HG03469 (cell line): ENCODE results near the gene GCM1.
"Not testable (repeated sequence)": the region's sequence is repeated elsewhere in the genome, so short reads cannot be mapped to it uniquely, and the experiment has no call there.

Experiments
- ATAC-seq: cut with Tn5 transposase; IDR thresholded peaks from one replicate; pipeline ENCODE4 v1.9.1; 2021; ENCODE audit warnings: mild to moderate bottlenecking, moderate library complexity, moderate number of reproducible peaks; ENCODE audit not compliant: unreplicated experiment

The GCM1 gene, protein sequence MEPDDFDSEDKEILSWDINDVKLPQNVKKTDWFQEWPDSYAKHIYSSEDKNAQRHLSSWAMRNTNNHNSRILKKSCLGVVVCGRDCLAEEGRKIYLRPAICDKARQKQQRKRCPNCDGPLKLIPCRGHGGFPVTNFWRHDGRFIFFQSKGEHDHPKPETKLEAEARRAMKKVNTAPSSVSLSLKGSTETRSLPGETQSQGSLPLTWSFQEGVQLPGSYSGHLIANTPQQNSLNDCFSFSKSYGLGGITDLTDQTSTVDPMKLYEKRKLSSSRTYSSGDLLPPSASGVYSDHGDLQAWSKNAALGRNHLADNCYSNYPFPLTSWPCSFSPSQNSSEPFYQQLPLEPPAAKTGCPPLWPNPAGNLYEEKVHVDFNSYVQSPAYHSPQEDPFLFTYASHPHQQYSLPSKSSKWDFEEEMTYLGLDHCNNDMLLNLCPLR

DNA sequence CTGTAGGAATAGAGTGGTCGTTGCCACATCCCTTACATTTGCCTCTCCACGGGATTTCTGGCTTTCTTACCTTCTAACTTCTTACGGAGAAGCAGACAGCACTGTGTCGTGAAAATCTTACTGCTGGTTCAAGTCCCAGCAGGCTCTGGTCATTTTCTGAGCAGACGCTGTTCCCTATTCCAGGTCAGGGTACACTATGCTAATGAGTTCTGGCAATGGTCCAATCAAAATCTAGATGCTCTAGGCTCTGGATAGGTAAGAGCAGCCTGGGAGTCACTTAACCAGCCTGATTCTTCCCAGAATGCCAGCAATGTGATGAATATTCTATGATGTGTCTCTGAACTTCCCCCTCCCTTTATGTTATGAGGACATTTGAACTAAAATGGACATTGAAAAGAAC, at the start of gene GCM1:
TSS of gene GCM1 (minus strand) at position 158 of the 400 bp plus-strand sequence. CDS start 3,209 bp downstream, outside the sequence.
- ATAC-seq, result no peak

DNA sequence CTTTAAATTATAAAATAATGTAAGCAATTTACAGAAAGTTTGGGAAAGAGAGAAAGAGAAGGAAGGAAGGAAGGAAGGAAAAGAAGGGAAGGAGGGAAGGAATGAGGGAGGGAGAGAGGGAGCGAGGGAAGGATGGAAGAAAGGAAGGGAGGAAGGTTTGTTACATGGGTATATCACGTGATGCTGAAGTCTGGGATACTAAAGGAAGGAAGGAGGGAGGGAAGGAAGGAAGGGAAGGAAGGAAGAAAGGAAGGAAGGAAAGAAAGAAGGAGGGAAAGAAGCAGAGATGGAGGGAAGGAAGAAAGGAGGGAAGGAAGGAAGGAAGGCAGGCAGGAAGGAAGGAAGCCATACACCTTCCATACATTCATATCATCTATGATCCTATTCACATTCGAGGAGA, 48.9 kb upstream of the GCM1 start:
- no peak for ATAC-seq

DNA sequence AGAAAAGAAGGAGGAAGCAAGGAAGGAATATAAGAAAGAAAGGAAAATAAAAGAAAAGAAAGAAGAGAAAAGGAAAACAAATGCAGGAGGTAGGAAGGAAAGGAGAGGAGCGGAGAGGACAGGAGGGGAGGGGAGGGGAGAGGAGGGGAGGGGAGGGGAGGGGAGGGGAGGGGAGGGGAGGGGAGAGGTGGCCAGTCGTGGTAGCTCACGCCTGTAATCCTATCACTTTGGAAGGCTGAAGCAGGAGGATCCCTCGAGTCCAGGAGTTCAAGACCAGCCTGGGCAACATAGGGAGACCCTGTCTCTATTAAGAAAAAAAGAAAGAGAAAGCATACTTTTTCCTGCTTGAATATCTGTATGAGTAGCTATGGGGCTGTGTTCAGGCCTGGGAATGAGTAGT, 46.4 kb upstream of the GCM1 start:
- no peak for ATAC-seq

DNA sequence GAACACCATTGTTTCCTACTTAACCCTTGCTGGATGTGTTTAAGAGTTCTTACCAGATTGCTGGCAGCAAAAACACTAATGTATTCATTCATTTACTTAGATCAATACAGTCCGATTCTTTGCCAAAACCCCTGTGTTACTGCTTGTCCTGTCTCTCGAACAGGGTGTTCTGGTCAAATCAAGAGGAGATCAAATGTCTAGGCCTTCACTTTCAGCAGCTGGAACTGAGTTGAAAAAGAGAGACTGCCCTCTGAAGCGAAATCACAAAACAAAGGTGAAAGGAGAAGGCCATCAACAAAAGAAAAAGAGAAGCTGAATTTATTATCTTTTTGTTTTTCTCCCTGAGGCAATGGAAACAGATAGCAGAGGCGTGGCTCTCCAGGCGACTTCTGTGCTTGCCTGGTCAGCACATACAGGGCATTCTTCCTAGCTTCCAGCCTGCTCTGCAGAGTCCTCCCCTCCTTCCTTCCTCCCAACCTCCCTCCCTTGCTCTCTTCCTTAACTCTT, 44.1 kb upstream of the GCM1 start:
- ATAC-seq, result no peak

DNA sequence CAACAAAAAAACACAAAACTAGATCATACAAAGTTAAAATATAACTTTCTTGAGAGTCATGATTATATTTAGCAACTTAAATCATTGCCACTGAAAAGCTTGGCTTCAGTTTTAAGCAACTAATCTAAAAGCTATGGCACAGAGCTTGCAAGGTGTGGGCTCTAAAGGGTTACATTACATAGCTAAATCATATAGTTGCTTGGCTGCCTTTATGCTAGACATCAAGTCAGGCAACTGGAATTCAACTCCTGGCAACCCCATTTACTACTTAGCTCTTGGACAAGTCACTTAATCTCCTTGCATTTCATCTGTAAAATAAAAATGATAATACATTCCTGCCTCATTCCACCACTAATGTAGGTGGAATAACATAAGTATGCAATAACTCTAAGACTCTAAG, 40.9 kb upstream of the GCM1 start:
- ATAC-seq, result no peak

DNA sequence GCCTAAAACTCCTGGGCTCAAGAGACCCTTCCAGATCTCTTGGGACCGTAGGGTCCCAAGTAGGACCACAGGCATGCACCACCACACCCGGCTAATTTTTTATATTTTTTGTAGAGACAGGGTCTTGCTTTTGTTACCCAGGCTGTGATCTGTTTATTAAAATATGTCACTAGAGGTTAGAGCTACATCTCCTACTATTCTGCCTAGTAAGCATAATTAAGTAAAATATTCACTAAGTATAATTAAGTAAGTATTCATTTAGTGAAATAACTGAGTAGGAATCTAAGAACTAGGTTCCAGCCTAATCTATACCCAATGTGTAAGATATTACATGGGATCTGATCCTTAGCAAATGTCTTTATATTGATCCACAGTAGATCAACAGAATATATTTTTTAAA, 40.2 kb upstream of the GCM1 start:
- ATAC-seq, result no peak

DNA sequence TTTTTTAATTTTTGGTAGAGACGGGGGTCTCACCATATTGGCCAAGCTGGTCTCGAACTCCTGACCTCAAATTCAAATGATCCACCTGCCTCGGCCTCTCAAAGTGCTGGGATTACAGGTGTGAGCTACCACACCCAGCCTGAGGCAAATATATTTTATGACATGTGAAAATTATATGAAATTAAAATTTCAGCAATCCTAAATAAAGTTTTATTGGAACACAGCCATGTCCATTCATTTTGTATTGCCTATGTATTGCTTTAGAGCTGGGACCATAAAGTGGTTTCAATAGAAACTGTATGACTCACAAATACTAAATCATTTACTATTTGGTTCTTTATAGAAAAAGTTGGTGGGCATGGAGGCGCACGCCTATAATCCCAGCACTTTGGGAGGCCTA, 32.0 kb upstream of the GCM1 start:
- no peak for ATAC-seq

DNA sequence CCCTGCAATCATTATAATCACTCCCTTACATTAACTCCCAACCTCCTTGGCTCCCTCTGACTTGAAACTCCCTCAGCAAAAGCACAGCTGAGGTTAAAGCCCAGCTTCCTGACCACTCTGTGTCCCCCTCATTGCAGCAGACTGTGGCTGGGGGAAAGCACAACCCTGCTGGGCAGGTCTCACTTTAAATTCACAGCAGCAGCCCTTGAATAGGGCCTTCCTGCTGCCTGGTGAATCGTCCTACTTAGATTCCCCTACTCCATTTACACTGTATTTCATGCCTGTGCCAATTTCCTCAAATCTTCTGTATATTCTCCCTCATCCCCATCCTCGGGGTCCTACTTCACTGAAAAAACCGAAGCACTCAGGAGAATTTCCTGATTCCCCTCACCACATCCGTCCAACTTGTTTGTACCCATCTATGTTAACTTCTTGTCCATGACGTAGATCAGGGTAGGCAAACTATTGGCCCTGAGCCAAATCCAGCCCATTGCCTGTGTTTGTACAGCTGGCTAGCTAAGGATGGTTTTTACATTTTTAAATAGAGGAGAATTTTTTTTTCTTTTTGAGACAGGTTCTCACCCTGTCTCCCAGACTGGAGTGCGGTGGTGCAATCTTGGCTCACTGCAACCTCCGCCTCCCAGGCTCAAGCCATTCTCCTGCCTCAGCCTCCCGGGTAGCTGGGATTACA, 31.5 kb upstream of the GCM1 start:
- no peak for ATAC-seq

DNA sequence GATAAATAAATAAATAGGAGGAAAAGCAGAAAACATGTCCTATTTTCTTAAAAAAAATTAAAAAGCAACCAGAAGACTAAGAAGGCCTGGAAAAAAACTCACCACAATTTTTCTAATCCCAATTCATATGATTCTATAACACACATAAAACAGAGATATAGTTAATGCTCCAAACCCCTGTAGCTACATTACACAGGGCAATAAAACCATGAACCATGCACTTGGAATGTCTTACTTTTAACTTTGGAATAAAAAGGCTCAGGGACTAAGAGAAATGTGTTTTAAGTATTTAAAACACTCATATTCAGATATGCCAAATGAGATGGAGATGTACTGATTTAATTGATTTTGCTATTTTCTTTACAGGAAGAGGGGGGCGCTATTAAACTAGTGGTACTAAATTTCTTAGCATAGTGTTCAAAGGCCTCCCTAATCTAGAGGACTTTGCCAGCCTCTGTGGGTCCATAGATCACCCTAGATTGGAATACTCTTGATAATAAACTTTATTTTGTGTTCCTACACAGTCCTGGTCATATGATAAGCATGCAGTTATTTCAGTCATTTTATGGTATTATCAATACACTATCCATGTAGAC, 30.3 kb upstream of the GCM1 start:
- ATAC-seq, result no peak

DNA sequence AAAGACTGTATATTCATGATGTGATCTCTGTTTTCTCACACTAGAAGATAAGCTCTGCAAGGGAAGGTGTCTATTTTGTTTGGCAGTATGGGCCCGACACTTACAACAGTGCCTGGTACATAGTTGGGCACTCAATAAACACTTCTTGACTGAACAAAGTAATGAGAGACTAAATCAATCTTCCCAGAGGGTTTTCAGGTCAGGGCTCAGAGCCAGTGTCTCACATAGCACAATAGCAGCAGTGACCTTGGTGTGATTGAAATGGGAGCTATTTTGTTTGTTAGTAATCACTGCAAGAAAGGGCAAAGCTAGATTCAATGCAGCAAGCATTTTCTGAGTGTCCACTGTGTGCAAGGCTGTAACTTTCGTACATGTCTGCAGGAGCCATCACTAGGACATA, 26.4 kb upstream of the GCM1 start:
- no peak for ATAC-seq

DNA sequence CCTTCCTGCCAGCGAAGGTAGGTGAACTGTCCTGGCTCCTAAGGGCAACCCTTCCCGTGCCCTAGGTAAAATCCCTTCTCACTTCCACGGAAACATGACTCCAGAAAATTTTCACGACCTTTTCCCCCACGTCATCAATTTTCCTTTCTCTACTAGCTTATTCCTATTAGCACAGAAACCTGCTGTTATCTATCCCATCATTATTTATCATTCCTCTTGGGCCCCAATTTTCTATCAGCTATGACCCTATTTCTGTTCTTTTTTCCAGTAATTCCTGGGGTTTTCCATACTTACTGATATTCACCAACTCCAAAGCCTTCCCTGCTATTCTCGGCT, 23.8 kb upstream of the GCM1 start:
- ATAC-seq, result no peak

DNA sequence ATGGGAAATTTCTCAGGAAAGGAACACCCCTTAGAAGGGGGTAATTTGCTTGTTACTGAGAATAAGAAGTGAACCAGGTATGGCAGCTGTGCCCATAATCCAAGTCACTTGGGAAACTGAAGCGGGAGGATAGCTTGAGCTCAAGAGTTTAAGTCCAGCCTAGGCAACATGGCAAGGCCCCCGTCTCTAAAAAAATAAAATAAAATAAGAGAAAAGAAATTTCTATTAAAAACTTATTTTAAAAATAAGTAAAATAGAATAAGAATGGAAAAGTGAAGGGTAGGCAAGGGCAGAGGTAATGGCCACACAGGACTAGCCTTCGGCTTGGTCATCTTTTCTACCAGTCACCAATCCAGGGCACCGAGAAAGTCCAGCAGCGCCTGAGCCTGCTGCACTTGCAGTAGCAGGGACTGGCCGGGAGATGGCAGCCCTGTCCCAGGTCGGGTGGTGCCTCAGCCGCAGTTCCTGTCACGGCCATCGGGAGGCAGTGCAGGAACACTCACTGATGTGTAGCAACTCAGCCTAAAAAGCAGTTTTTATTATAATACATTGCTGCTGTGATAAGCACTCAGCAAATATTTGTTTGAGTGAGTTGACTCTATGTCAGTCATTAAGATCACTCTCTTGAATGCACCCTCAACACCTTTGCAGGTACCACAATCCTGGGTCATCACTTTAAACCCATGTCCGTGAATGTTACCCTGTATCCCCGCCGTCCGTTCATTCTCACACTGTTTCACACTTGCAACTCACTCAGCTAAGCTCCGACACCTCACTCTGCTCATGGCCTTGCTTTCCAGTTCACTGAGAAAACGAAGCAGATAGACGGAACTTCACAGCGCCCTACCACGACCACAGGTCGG, 23.2 kb upstream of the GCM1 start:
- peak; percentile 85 for ATAC-seq

DNA sequence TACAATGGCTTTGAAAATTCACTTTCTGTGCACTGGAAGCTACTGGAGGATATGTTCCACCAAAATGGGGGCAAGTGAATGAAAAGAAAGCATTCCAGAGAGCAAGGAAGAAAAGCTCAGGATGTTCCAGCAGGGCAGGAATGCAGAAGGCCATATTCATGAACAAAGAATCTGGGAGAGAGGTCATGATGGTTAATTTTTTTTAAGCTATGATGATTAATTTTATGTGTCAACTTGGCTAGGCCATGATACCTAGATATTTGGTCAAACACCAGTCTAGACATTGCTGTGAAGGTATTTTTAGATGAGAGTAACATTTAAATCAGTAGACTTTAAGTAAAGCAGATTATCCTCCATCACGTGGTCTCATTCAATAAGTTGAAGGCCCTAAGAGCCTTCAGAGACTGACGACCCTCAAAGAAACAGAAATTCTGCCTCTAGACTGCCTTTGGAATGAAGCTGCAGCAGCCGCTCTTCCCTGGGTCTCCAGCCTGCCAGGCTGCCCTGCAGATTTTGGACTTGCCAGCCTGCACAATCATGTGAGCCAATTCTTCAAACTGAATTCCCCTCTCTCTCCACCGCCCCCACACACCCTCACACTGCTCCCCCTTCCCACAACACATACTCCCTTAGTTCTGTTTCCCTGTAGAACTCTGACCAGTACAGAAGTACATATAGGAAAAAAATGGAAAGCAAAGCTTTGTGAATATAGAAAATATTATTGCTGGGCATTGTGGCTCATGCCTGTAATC, 20.1 kb upstream of the GCM1 start:
- ATAC-seq, result no peak

DNA sequence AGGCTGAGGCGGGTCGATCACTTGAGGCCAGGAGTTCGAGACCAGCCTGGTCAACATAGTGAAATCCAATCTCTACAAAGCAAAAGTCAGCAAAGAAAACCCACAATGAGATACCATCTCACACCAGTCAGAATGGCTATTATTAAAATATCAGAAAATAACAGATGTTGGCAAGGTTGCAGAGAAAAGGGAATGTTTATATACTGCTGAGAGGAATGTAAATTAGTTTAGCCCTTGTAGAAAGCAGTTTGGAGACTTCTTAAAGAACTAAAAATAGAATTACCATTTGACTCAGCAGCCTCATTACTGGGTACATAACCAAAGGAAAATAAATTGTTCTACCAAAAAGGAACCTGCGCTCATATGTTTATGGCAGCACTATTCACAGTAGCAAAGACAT, 16.7 kb upstream of the GCM1 start:
- no peak for ATAC-seq

DNA sequence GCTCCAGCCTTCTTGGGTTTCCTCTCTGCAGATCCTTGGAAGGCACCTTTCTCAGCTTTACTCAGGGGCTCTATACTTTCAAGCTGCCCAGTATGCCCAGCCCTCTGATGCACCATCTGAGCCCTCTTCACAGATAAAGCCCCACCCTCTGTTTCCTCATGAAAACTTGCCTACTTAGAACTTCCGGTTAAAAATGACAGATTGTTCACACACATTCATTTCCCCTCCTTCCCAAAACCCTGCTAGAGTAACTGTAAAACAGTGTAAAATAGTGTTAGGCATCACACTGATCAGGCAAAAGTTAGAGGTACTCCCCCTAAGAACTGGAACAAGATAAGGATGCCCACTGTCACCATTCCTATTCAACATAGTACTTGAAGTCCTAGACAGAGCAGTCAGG, 14.0 kb upstream of the GCM1 start:
- ATAC-seq, result no peak

DNA sequence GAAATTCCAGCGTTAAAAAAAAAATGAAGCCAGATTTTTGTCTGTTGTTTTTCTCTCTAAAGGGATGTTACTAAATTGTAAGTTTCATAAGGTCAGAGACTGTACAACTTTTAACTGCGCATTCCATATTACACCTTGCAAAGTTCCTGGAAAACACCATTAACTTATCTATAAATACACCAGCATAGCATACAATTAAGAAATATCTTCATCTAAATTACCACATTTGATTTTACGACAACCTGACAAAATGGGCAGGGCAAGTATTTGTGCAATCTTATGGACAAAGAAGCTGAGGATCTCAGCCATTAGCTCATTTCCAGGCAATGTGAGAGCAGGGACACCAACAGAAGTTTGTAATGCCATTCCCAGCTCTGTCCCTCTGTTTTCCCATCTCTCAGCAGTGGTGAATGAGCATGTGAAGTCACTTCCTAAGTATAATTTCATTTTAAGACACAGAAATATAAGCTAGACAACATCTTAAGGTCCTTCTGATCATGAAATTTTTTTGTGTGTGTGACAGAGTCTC, 12.9 kb upstream of the GCM1 start:
- ATAC-seq, result no peak

DNA sequence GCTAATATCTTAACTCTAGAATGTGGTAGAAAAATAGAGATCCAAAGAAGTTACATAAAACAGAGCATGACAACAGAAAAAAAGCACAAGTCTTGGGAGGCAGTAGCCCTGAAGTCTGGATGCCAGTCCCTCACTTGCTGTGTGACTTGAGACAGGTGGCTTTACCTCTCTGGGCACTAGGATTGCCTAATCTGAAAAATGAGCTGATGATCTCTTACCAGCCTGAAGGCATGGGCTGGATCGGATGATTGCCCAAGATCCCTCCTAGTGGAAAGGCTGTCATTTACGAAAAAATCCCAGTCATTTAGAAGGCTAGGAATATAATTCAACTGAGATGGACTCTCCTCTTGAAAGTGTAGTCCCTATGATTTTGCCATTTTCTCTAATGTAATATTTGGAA, 10.9 kb upstream of the GCM1 start:
- no peak for ATAC-seq

DNA sequence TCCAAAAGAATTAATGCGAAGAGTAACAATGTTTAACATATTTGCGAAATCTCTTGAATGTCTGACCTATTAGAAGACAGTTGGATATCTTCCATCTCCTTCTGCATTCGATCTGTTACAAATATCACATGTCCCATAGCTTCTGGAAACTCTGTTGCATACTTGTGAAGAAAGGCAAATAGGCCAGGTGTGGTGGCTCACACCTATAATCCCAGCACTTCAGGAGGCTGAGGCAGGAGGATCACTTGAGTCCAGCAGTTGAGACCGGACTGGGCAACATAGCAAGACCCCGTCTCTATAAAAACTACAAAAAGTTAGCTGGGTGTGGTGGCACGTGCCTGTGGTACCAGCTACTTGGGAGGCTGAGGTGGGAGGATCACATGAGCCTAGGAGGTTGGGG, 9.4 kb upstream of the GCM1 start:
- not testable (repeated sequence) for ATAC-seq

DNA sequence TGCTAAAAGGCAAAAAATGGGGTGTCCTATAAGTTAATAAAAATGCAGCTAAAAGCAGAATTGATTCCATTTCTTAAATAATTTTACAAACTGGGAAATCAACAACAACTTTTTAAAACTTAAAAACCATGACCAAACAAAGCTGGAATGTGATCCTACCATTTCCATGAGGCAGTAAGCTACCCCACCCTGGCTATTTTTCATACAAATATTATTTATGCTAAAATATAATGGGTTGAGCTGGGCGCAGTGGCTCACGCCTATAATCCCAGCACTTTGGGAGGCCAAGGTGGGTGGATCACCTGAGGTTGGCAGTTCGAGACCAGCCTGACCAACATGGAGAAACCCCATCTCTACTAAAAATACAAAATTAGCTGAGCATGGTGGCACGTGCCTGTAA, 6.6 kb upstream of the GCM1 start:
- not testable (repeated sequence) for ATAC-seq

DNA sequence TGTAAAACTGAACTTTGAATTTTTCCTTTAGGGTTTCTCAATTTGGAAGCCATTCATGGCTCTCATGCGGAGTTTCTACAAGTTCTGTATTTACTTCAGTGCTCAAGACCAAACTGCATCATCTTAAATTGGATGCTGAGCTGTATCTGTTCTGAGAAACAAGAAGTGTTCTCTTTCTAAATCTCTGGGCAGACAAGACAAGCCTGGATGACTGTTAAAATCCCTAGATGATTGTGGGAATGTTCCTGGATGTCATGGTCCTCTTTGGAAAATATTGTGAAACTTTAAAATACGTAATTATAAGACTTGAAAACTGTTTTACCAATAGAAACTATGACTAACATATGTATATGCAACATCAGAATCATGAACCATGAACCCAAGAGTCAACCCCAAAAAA, 6.2 kb upstream of the GCM1 start:
- no peak for ATAC-seq
